ENCODE results near the gene CIZ1.

Gene CIZ1

GRCh38 chr9:128163027-128163515, 28.3 kb downstream of the CIZ1 start:
- TF ChIP-seq POLR2AphosphoS5 (IDR thresholded peaks at IDR 0.05; ENCODE audit: low read depth, low read length), result no peak
- no peak for TF ChIP-seq REST (IDR thresholded peaks at IDR 0.05; ENCODE audit: insufficient read depth in 1 of 2, low read depth in 2 of 2, low read length in 2 of 2)

GRCh38 chr9:128162215-128163026, 29.0 kb downstream of the CIZ1 start:
- no peak for TF ChIP-seq REST (IDR thresholded peaks at IDR 0.05; ENCODE audit: insufficient read depth in 1 of 2, low read depth in 2 of 2, low read length in 2 of 2)

- TF ChIP-seq TAF1 (IDR thresholded peaks at IDR 0.05; ENCODE audit: borderline replicate concordance, insufficient read depth, low read length) (no peak), POLR2AphosphoS5 (IDR thresholded peaks at IDR 0.05; ENCODE audit: low read depth, low read length) (no peak), SIN3A (IDR thresholded peaks at IDR 0.05; ENCODE audit: borderline replicate concordance, insufficient read depth, low read length) (no peak), FOXP2 (optimal IDR thresholded peaks at IDR 0.05; ENCODE audit: borderline replicate concordance, extremely low read depth, extremely low read length, insufficient read depth) (no peak), REST (IDR thresholded peaks at IDR 0.05; ENCODE audit: insufficient read depth in 1 of 2, low read depth in 2 of 2, low read length in 2 of 2) (no peak)
These were observed 30.0 kb downstream of the CIZ1 start for GRCh38 chr9:128161215-128161902.

- TF ChIP-seq TAF1 (IDR thresholded peaks at IDR 0.05; ENCODE audit: borderline replicate concordance, insufficient read depth, low read length) (no peak), SIN3A (IDR thresholded peaks at IDR 0.05; ENCODE audit: borderline replicate concordance, insufficient read depth, low read length) (no peak), REST (IDR thresholded peaks at IDR 0.05; ENCODE audit: insufficient read depth in 1 of 2, low read depth in 2 of 2, low read length in 2 of 2) (no peak), POLR2AphosphoS5 (IDR thresholded peaks at IDR 0.05; ENCODE audit: low read depth, low read length) (no peak), FOXP2 (optimal IDR thresholded peaks at IDR 0.05; ENCODE audit: borderline replicate concordance, extremely low read depth, extremely low read length, insufficient read depth) (no peak)
These were observed 30.8 kb downstream of the CIZ1 start for GRCh38 chr9:128160603-128160987.

Measured in PFSK-1 (cell line).